ENCODE data around the gene KASH5.
"Not testable (repeated sequence)": the region's sequence is repeated elsewhere in the genome, so short reads cannot be mapped to it uniquely, and the experiment has no call there.

KASH5 gene

GRCh38 chr19:49362048-49362928 is 25.8 kb upstream of the KASH5 start, which contains the start of gene TEAD2:
Gene TEAD2 (minus strand): TSS chr19:49362416. CDS start chr19:49360075, 2,341 bp downstream.
- no peak for DNase-seq

- DNase-seq: no peak
Measured at GRCh38 chr19:49362929-49363267, 25.2 kb upstream of the KASH5 start.

- peak; percentile 81 for DNase-seq
Measured at GRCh38 chr19:49363268-49364082, 24.6 kb upstream of the KASH5 start, which contains the start of gene DKKL1. Gene DKKL1 (plus strand): TSS chr19:49363877. CDS start chr19:49363999, 122 bp downstream.

GRCh38 chr19:49364083-49364737 is 23.8 kb upstream of the KASH5 start:
- no peak for DNase-seq

GRCh38 chr19:49366110-49366509 is 21.9 kb upstream of the KASH5 start:
- no peak for DNase-seq

- DNase-seq: no peak
Measured at GRCh38 chr19:49368711-49369358, 19.2 kb upstream of the KASH5 start.

GRCh38 chr19:49371184-49371583 is 16.9 kb upstream of the KASH5 start:
- no peak for DNase-seq

GRCh38 chr19:49373174-49373573 is 14.9 kb upstream of the KASH5 start:
- DNase-seq: not testable (repeated sequence)

- no peak for DNase-seq
Measured at GRCh38 chr19:49374665-49375434, 13.2 kb upstream of the KASH5 start.

- DNase-seq: no peak
Measured at GRCh38 chr19:49378512-49378911, 9.5 kb upstream of the KASH5 start.

GRCh38 chr19:49380391-49380790 is 7.7 kb upstream of the KASH5 start:
- DNase-seq: no peak

- no peak for DNase-seq
Measured at GRCh38 chr19:49382639-49383038, 5.4 kb upstream of the KASH5 start.

GRCh38 chr19:49383599-49383998 is 4.5 kb upstream of the KASH5 start:
- DNase-seq: no peak

- DNase-seq: no peak
Measured at GRCh38 chr19:49389406-49389805, 1.4 kb downstream of the KASH5 start.

GRCh38 chr19:49390131-49390928 is 2.3 kb downstream of the KASH5 start:
- no peak for DNase-seq

GRCh38 chr19:49390929-49391359 is 2.9 kb downstream of the KASH5 start:
- DNase-seq: no peak

- peak; percentile 57 for DNase-seq
Measured at GRCh38 chr19:49391581-49392399, 3.7 kb downstream of the KASH5 start.

- no peak for DNase-seq
Measured at GRCh38 chr19:49393881-49394280, 5.8 kb downstream of the KASH5 start.

GRCh38 chr19:49395581-49396407 is 7.7 kb downstream of the KASH5 start:
- DNase-seq: no peak
